Caco-2 (cell line): Measurements from ENCODE around the gene AWAT2. TPM values are rescaled to one million over a fixed set of nuclear protein-coding genes. Genes with fewer than 3 reads are reported as not detected.
A peak's percentile ranks its signal among the peaks of the same experiment; 100 is the strongest.

Source experiments
- BruUV-seq: library from RNA; stranded (reverse); fragments of 400-500 nt; replicated peaks from 2 replicates; lab custom pipeline; 2021; lab: Mats Ljungman, UMichigan
- CTCF ChIA-PET: fragments of 300-600 bp; sonication (Branson Sonifier 250); formaldehyde crosslinking; loops from one replicate; lab custom pipeline; 2022; ENCODE audit warnings: antibody characterized with exemption; lab: Charles Lee
- POLR2A ChIA-PET: fragments of 300-600 bp; sonication (Branson Sonifier 250); formaldehyde crosslinking; loops from one replicate; lab custom pipeline; 2022; ENCODE audit warnings: antibody characterized with exemption; lab: Charles Lee
- DNase-seq, 2 experiments: peaks; one replicate each; pipeline versions ENCODE4 v3.0.0 to v3.0.0-alpha.2; 2020 to 2022
- H3K27me3 ChIP-seq: replicated peaks from 2 replicates; pipeline ENCODE4 v1.6.0; 2011; ENCODE audit warnings: low read length; ENCODE audit not compliant: control insufficient read depth, insufficient read depth
- H3K36me3 ChIP-seq: 2 replicates; pipeline ENCODE4 v1.5.1; 2011; ENCODE audit warnings: low read length; ENCODE audit not compliant: control insufficient read depth, insufficient read depth
- H3K4me1 ChIP-seq: fragments of 250-450 bp; sonication (Bioruptor Pico); 2 replicates; pipeline ENCODE4 v1.5.1; 2020; ENCODE audit warnings: mild to moderate bottlenecking
- H3K4me3 ChIP-seq: 2 replicates; pipeline ENCODE4 v1.5.1; 2011; ENCODE audit warnings: low read depth, mild to moderate bottlenecking, control low read depth, low read length
- H3K9me3 ChIP-seq: fragments of 250-450 bp; sonication (Bioruptor Pico); 2 replicates; pipeline ENCODE4 v1.5.1; 2020; ENCODE audit warnings: mild to moderate bottlenecking, moderate library complexity
- H3K27ac Mint-ChIP-seq: one replicate; pipeline ENCODE4 v1.8.0; 2022; ENCODE audit warnings: mixed read lengths; ENCODE audit not compliant: unreplicated experiment
- H3K27me3 Mint-ChIP-seq: one replicate; pipeline ENCODE4 v1.8.0; 2022; ENCODE audit warnings: mixed read lengths; ENCODE audit not compliant: insufficient read depth, unreplicated experiment
- H3K36me3 Mint-ChIP-seq: one replicate; pipeline ENCODE4 v1.8.0; 2022; ENCODE audit warnings: mild to moderate bottlenecking, mixed read lengths; ENCODE audit not compliant: insufficient read depth, unreplicated experiment
- H3K4me1 Mint-ChIP-seq: one replicate; pipeline ENCODE4 v1.8.0; 2022; ENCODE audit warnings: low read depth, mixed read lengths; ENCODE audit not compliant: unreplicated experiment
- H3K4me3 Mint-ChIP-seq: one replicate; pipeline ENCODE4 v1.8.0; 2022; ENCODE audit warnings: mild to moderate bottlenecking, moderate library complexity, mixed read lengths; ENCODE audit not compliant: unreplicated experiment
- H3K9me3 Mint-ChIP-seq: one replicate; pipeline ENCODE4 v1.8.0; 2022; ENCODE audit warnings: mixed read lengths; ENCODE audit not compliant: unreplicated experiment
- CTCF ChIP-seq, 2 experiments: fragments of 200-600 bp in 1 of 2; IDR thresholded peaks; 1 replicate in 1 of 2; 2 replicates in 1 of 2; pipeline versions ENCODE4 v1.5.1 to v1.8.0; 2011 to 2022; ENCODE audit warnings: antibody characterized with exemption in 1 of 2, control low read depth in 1 of 2, inconsistent platforms in 1 of 2, low read depth in 1 of 2, low read length in 1 of 2, mild to moderate bottlenecking in 1 of 2, moderate library complexity in 1 of 2; ENCODE audit not compliant: insufficient read depth in 1 of 2, severe bottlenecking in 1 of 2, unreplicated experiment in 1 of 2
- intact Hi-C: fragments of 100-400 bp; cut with micrococcal nuclease; formaldehyde crosslinking; loops from one replicate; pipeline ENCODE4 v1.10.0; 2022; ENCODE audit not compliant: unreplicated experiment
- total RNA-seq: library from RNA; stranded (reverse); gene quantifications from 2 replicates; pipeline ENCODE4 v1.2.3, GENCODE V29; 2022

AWAT2 gene
- total RNA-seq, 1 experiment from 2014 or later: not detected

- H3K4me3 ChIP-seq: no peak overlapping the region
- H3K36me3 ChIP-seq: no peaks in the 10 kb centered on the region
- TF ChIP-seq CTCF (IDR thresholded peaks at IDR 0.05; ENCODE audit: insufficient read depth in 1 of 2, low read depth in 1 of 2, low read length in 1 of 2, severe bottlenecking in 1 of 2, unreplicated experiment in 1 of 2): no peak
- no peaks in the 10 kb centered on the region for H3K4me1 ChIP-seq
- DNase-seq: no peak
- BruUV-seq: no TSS peak
- no peaks in the 10 kb centered on the region for H3K9me3 ChIP-seq
- H3K27me3 Mint-ChIP-seq: peaks cover 4% of the 10 kb centered on the region
- CTCF ChIA-PET: no interaction called here
- no peaks in the 10 kb centered on the region for H3K27me3 ChIP-seq
- H3K4me3 Mint-ChIP-seq: no peak overlapping the region
- H3K36me3 Mint-ChIP-seq: no peaks in the 10 kb centered on the region
- no peaks in the 10 kb centered on the region for H3K4me1 Mint-ChIP-seq
- peak overlapping the region; percentile 6 for H3K27ac Mint-ChIP-seq
- POLR2A ChIA-PET: no interaction called here
- no peaks in the 10 kb centered on the region for H3K9me3 Mint-ChIP-seq
- intact Hi-C loops: no loop called here
These were observed 40.0 kb upstream of the AWAT2 start for GRCh38 chrX:70089604-70090297.

- intact Hi-C loops: no loop called here
- no peaks in the 10 kb centered on the region for H3K4me1 ChIP-seq
- H3K4me3 Mint-ChIP-seq: no peak overlapping the region
- DNase-seq: no peak
- BruUV-seq: no TSS peak
- H3K9me3 ChIP-seq: no peaks in the 10 kb centered on the region
- no peaks in the 10 kb centered on the region for H3K4me1 Mint-ChIP-seq
- H3K9me3 Mint-ChIP-seq: no peaks in the 10 kb centered on the region
- no peak overlapping the region for H3K27ac Mint-ChIP-seq
- H3K36me3 ChIP-seq: no peaks in the 10 kb centered on the region
- H3K27me3 Mint-ChIP-seq: peaks cover 4% of the 10 kb centered on the region
- no peaks in the 10 kb centered on the region for H3K36me3 Mint-ChIP-seq
- TF ChIP-seq CTCF (IDR thresholded peaks at IDR 0.05; ENCODE audit: insufficient read depth in 1 of 2, low read depth in 1 of 2, low read length in 1 of 2, severe bottlenecking in 1 of 2, unreplicated experiment in 1 of 2): no peak
- no peaks in the 10 kb centered on the region for H3K27me3 ChIP-seq
- ChIA-PET CTCF (no interaction called here), POLR2A (no interaction called here)
- no peak overlapping the region for H3K4me3 ChIP-seq
These were observed 39.0 kb upstream of the AWAT2 start for GRCh38 chrX:70088751-70089150.

GRCh38 chrX:70087857-70088630 is 38.3 kb upstream of the AWAT2 start:
- Mint-ChIP-seq H3K36me3 (no peaks in the 10 kb centered on the region), H3K4me3 (no peak overlapping the region), H3K27me3 (peaks cover 4% of the 10 kb centered on the region), H3K27ac (no peak overlapping the region), H3K4me1 (no peaks in the 10 kb centered on the region), H3K9me3 (no peaks in the 10 kb centered on the region)
- Histone ChIP-seq H3K4me3 (no peak overlapping the region), H3K27me3 (no peaks in the 10 kb centered on the region), H3K36me3 (no peaks in the 10 kb centered on the region), H3K9me3 (no peaks in the 10 kb centered on the region), H3K4me1 (no peaks in the 10 kb centered on the region)
- ChIA-PET POLR2A (no interaction called here), CTCF (interaction anchor here (0.6 to 0.8 kb wide), 2 partner anchors 45 to 472 kb away, joined by 3 to 4 read pairs; partner anchors contain the start of genes EDA and IGBP1)
- no peak for DNase-seq
- intact Hi-C loops: no loop called here
- TF ChIP-seq CTCF (IDR thresholded peaks at IDR 0.05; ENCODE audit: insufficient read depth in 1 of 2, low read depth in 1 of 2, low read length in 1 of 2, severe bottlenecking in 1 of 2, unreplicated experiment in 1 of 2): no peak
- no TSS peak for BruUV-seq
